ENCODE measurements around the gene CEP68.
A peak's percentile ranks its signal among the peaks of the same experiment; 100 is the strongest.
"Not testable (repeated sequence)": the region's sequence is repeated elsewhere in the genome, so short reads cannot be mapped to it uniquely, and the experiment has no call there.

CEP68 gene

GRCh38 chr2:65056215-65057053, at the start of gene CEP68:
CEP68 (plus strand) TSS chr2:65056416; CDS start chr2:65069445, 13,029 bp downstream.
- peak; percentile 99 for DNase-seq (ENCODE audit: low spot score)

- no peak for DNase-seq (ENCODE audit: low spot score)
These were observed 42.4 kb upstream of the CEP68 start for GRCh38 chr2:65013776-65014175.

GRCh38 chr2:65015731-65016130, 40.5 kb upstream of the CEP68 start:
- DNase-seq (ENCODE audit: low spot score), result peak; percentile 42

GRCh38 chr2:65016789-65017188, 39.4 kb upstream of the CEP68 start:
- no peak for DNase-seq (ENCODE audit: low spot score)

- DNase-seq (ENCODE audit: low spot score), result no peak
These were observed 38.9 kb upstream of the CEP68 start for GRCh38 chr2:65017335-65017734.

GRCh38 chr2:65018141-65018582, 38.1 kb upstream of the CEP68 start:
- no peak for DNase-seq (ENCODE audit: low spot score)

- DNase-seq (ENCODE audit: low spot score), result no peak
These were observed 37.2 kb upstream of the CEP68 start for GRCh38 chr2:65019010-65019409.

GRCh38 chr2:65019675-65020195, 36.5 kb upstream of the CEP68 start:
- no peak for DNase-seq (ENCODE audit: low spot score)

- not testable (repeated sequence) for DNase-seq (ENCODE audit: low spot score)
These were observed 36.0 kb upstream of the CEP68 start for GRCh38 chr2:65020251-65020650.

GRCh38 chr2:65020943-65021528, 35.2 kb upstream of the CEP68 start:
- DNase-seq (ENCODE audit: low spot score), result no peak

GRCh38 chr2:65021709-65022108, 34.5 kb upstream of the CEP68 start:
- DNase-seq (ENCODE audit: low spot score), result no peak

GRCh38 chr2:65022189-65022588, 34.0 kb upstream of the CEP68 start:
- no peak for DNase-seq (ENCODE audit: low spot score)

GRCh38 chr2:65023742-65024141, 32.5 kb upstream of the CEP68 start:
- no peak for DNase-seq (ENCODE audit: low spot score)

- DNase-seq (ENCODE audit: low spot score), result peak; percentile 85
These were observed 31.9 kb upstream of the CEP68 start for GRCh38 chr2:65024149-65024829.

GRCh38 chr2:65025453-65026123, 30.6 kb upstream of the CEP68 start:
- no peak for DNase-seq (ENCODE audit: low spot score)

GRCh38 chr2:65026154-65026553, 30.1 kb upstream of the CEP68 start:
- no peak for DNase-seq (ENCODE audit: low spot score)

- no peak for DNase-seq (ENCODE audit: low spot score)
These were observed 29.3 kb upstream of the CEP68 start for GRCh38 chr2:65026704-65027464.

- no peak for DNase-seq (ENCODE audit: low spot score)
These were observed 28.5 kb upstream of the CEP68 start for GRCh38 chr2:65027616-65028244.

GRCh38 chr2:65030476-65031332, 25.5 kb upstream of the CEP68 start:
- no peak for DNase-seq (ENCODE audit: low spot score)
